Adrenal gland (tissue), 12 donors: ENCODE results near the gene STXBP4. TPM values are rescaled to one million over a fixed set of nuclear protein-coding genes. Genes with fewer than 3 reads are reported as not detected.

Experiments used
- DNase-seq, 7 donors: peaks; one replicate each; pipeline ENCODE4 v3.0.0-alpha.2; 2019 to 2020
- H3K27ac ChIP-seq, 5 donors: fragments of 200-600 bp; sonication (generic) in 4 of 5; 1 replicate in 3 of 5; 2 replicates in 2 of 5; pipeline versions ENCODE4 v1.5.1 to v1.8.0; 2016 to 2020; ENCODE audit warnings: mild to moderate bottlenecking in 1 of 5
- H3K27me3 ChIP-seq: fragments of 200-600 bp; 2 replicates; pipeline ENCODE4 v1.8.0; 2021
- H3K36me3 ChIP-seq, 2 donors: fragments of 200-600 bp; replicated peaks in 1 of 2; 1 replicate in 1 of 2; 2 replicates in 1 of 2; pipeline versions ENCODE4 v1.5.1 to v1.8.0; 2018 to 2022
- H3K4me1 ChIP-seq, 2 donors: fragments of 200-600 bp; replicated peaks in 1 of 2; 1 replicate in 1 of 2; 2 replicates in 1 of 2; pipeline versions ENCODE4 v1.5.1 to v1.8.0; 2018 to 2021
- H3K4me3 ChIP-seq, 4 donors: fragments of 200-600 bp; sonication (generic) in 3 of 4; one replicate each; pipeline ENCODE4 v1.5.1; 2016 to 2018
- H3K9me3 ChIP-seq, 3 donors: fragments of 200-600 bp; sonication (generic) in 1 of 3; replicated peaks in 1 of 3; 1 replicate in 2 of 3; 2 replicates in 1 of 3; pipeline versions ENCODE4 v1.5.1 to v1.8.0; 2016 to 2021
- POLR2A ChIP-seq, 2 donors: fragments of 450-650 bp; IDR thresholded peaks; one replicate each; pipeline ENCODE4 v1.6.1; 2017; ENCODE audit warnings: antibody characterized with exemption in 2 of 2, mild to moderate bottlenecking in 2 of 2, moderate library complexity in 1 of 2
- WGBS, 4 donors: extraction: QIAGEN DNeasy Blood & Tissue Kit in 2 of 4; methylation state at CpG; one replicate each; pipeline versions ENCODE4 v1.1.5 to v1.1.7; 2013 to 2017; 5-methylcytosine and 5-hydroxymethylcytosine counted together
- intact Hi-C, 2 donors: fragments of 100-400 bp; cut with DNase I; formaldehyde crosslinking; loops; one replicate each; pipeline versions ENCODE4 v1.14.1 to v1.15.0; 2022 to 2023
- polyA plus RNA-seq, 3 donors: library from polyadenylated mRNA; stranded (reverse); fragments of 200-250 nt in 2 of 3; fragments of 350-450 nt in 1 of 3; fragmentation: Illumina TruSeq in 1 of 3; extraction: RNeasy Lipid Tissue Mini Kit (QIAGEN cat#74804) in 1 of 3; gene quantifications; one replicate each; pipeline ENCODE4 v1.2.3, GENCODE V29; 2013 to 2014
- total RNA-seq, 9 donors: library from RNA; depleted of rRNA in 4 of 9; stranded (reverse); fragments of >200 nt in 4 of 9; fragments of 120-200 nt in 1 of 9; fragmentation: NEBNext Ultra II Directional in 1 of 9; extraction: Animal tissue kit (Norgen Biotek cat#: 25700) in 1 of 9; gene quantifications; one replicate each; pipeline versions ENCODE4 v1.1.0 to v1.2.4, GENCODE V29; 2013 to 2023
- TF ChIP-seq, protein P1 (sequence below), 6 experiments: fragments of 450-650 bp in 4 of 6; fragments of 200-600 bp in 2 of 6; sonication (generic) in 1 of 6; IDR thresholded peaks; 1 replicate in 5 of 6; 2 replicates in 1 of 6; pipeline versions ENCODE4 v1.5.1 to v1.8.0; 2016 to 2021; ENCODE audit warnings: antibody characterized with exemption in 6 of 6, mild to moderate bottlenecking in 2 of 6, moderate library complexity in 1 of 6
- donor health status: healthy with polysubstance abuse.
- donor health status: Bipolar disorder and iron deficiency.
- donor health status: DM: yes; HTN: yes; CAD: no.
- donor health status: DM: no; HTN: no; CAD: no.
- donor health status: DM: no; HTN: no; CAD: no.
- donor health status: DM: yes; HTN: yes; CAD: no.

The STXBP4 gene
- total and polyA plus RNA-seq, 12 donors = 0.81 to 50.7 (median 11.6) TPM

DNA sequence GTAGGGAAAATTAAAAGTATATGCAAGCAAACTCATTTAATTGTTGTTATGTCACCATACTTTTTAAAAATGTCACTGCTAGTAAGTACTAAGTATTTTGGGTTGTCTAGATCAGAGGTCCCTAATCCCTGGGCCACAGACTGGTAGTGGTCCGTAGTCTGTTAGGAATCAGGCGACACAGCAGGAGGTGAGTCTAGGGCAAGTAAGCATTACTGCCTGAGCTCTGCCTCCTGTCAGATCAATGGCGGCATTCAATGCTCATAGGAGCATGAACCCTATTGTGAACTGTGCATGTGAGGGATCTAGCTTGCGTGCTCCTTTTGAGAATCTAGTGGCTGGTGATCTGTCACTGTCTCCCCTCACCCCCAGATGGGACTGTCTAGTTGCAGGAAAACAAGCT, 21.6 kb downstream of the STXBP4 start:
- intact Hi-C loops = loop anchor here (5.0 to 10.0 kb wide), 3 partner anchors 355 to 525 kb away; partner anchors contain the start of gene SMIM36 (in 1 of the 2)
- no peak for TF ChIP-seq POLR2A (IDR thresholded peaks at IDR 0.05)
- TF ChIP-seq, protein P1, sequence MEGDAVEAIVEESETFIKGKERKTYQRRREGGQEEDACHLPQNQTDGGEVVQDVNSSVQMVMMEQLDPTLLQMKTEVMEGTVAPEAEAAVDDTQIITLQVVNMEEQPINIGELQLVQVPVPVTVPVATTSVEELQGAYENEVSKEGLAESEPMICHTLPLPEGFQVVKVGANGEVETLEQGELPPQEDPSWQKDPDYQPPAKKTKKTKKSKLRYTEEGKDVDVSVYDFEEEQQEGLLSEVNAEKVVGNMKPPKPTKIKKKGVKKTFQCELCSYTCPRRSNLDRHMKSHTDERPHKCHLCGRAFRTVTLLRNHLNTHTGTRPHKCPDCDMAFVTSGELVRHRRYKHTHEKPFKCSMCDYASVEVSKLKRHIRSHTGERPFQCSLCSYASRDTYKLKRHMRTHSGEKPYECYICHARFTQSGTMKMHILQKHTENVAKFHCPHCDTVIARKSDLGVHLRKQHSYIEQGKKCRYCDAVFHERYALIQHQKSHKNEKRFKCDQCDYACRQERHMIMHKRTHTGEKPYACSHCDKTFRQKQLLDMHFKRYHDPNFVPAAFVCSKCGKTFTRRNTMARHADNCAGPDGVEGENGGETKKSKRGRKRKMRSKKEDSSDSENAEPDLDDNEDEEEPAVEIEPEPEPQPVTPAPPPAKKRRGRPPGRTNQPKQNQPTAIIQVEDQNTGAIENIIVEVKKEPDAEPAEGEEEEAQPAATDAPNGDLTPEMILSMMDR (IDR thresholded peaks at IDR 0.05) = no peak
- 87 to 100% (median 97%) methylated on average over 3 to 4 of the region's 4 CpGs for WGBS, 4 donors
- peaks cover 0 to 4% (median 0%) of the 10 kb centered on the region in 3 donors for H3K9me3 ChIP-seq
- H3K36me3 ChIP-seq = no peaks in the 10 kb centered on the region
- DNase-seq = no peak
- no peaks in the 10 kb centered on the region for H3K4me1 ChIP-seq
- no peaks in the 10 kb centered on the region for H3K27me3 ChIP-seq
- H3K27ac ChIP-seq = no peak overlapping the region
- H3K4me3 ChIP-seq = no peak overlapping the region

DNA sequence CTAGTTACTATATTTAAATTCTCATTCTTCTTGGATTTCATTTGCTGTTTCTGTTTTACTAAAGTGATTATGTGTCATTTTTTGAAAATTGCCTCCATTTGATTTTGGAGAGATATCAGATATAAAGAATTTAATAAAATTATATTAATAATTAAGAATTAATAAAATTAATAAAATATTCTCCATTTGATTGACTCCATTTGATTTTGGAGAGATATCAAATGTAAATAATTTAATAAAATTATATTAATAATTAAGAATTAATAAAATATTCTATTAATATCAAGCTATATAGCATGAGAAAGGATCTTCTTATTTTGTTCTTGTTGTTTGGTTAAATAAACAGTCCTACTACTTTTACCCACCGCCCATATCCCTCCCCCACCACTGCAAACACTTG, 23.0 kb downstream of the STXBP4 start:
- no peak for DNase-seq
- intact Hi-C loops = loop anchor here (5.0 to 10.0 kb wide), 3 partner anchors 353 to 523 kb away; partner anchors contain the start of gene SMIM36 (in 1 of the 2)
- peaks cover 0 to 4% (median 0%) of the 10 kb centered on the region in 3 donors for H3K9me3 ChIP-seq
- H3K27me3 ChIP-seq = no peaks in the 10 kb centered on the region
- 0 to 98% (median 95%) methylated on average over 1 of the region's 1 CpG for WGBS, 4 donors
- H3K4me1 ChIP-seq = no peaks in the 10 kb centered on the region
- no peaks in the 10 kb centered on the region for H3K36me3 ChIP-seq
- no peak for TF ChIP-seq POLR2A (IDR thresholded peaks at IDR 0.05)
- TF ChIP-seq, protein P1 (IDR thresholded peaks at IDR 0.05) = no peak
- H3K4me3 ChIP-seq = no peak overlapping the region
- no peak overlapping the region for H3K27ac ChIP-seq

DNA sequence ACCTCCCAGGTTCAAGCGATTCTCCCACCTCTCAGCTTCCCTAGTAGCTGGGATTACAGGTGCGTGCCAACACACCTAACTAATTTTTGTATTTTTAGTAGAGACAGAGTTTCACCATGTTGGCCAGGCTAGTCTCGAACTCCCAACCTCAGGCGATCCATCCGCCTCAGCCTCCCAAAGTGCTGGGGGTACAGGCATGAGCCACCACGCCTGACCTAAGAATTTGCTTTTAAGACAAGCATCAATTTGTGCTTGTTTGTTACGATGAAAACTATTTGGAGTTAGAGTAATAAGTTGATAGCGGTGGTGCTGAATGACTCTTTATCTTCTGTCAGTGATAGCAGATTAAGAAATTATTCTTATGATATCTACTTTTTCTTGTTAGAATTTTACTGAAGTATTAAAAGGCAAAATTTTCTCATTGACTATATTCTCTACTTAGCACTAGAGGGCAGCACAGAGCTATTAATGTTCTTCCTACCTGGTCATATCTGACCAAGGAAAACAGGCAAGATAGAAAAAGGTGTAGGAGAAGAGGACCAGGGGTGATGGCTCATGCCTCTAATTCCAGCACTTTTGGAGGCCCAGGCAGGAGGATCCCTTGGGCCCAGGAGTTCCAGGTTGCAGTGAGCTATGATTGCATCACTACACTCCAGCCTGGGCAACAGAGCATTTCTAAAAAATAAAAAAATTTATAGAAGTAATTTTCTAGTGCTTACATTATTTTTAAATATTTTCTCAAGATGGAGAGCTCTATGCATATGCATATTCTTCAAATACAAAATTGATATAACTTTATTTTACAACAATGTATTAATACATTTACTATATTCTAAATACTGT, 24.5 kb downstream of the STXBP4 start:
- no peaks in the 10 kb centered on the region for H3K4me1 ChIP-seq
- no peaks in the 10 kb centered on the region for H3K27me3 ChIP-seq
- intact Hi-C loops = loop anchor here (5.0 to 10.0 kb wide), 3 partner anchors 352 to 522 kb away; partner anchors contain the start of gene SMIM36 (in 1 of the 2)
- H3K27ac ChIP-seq = no peak overlapping the region
- WGBS, 4 donors = 74 to 84% (median 80%) methylated on average over 8 of the region's 8 CpGs
- no peak for DNase-seq
- no peak overlapping the region for H3K4me3 ChIP-seq
- TF ChIP-seq POLR2A (IDR thresholded peaks at IDR 0.05) = no peak
- TF ChIP-seq, protein P1 (IDR thresholded peaks at IDR 0.05) = peak; percentile 44 to 75 (median 66)
- H3K9me3 ChIP-seq = no peaks in the 10 kb centered on the region
- no peaks in the 10 kb centered on the region for H3K36me3 ChIP-seq

DNA sequence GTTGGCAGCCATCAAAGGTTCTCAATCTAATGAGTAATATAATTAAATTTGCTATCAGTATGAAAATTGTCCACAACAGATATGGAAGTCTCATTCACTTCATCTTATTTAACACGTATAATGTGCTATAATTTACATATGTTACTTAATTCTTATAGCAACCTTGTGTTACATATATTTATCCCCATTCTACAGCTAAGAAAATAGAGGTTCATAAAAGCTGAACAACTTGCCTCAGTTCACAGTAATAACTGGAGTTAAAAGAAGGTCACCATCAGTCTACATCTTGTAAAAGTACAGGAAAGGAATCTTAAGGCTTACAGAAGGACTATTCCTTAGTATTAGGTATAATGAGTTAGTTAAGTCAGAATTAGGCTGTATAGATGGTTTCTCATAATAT, 27.9 kb downstream of the STXBP4 start:
- DNase-seq = no peak
- TF ChIP-seq, protein P1 (IDR thresholded peaks at IDR 0.05) = no peak
- no peak for TF ChIP-seq POLR2A (IDR thresholded peaks at IDR 0.05)
- Histone ChIP-seq H3K27me3 (no peaks in the 10 kb centered on the region), H3K9me3 (no peaks in the 10 kb centered on the region), H3K27ac (no peak overlapping the region), H3K36me3 (no peaks in the 10 kb centered on the region), H3K4me1 (no peaks in the 10 kb centered on the region), H3K4me3 (no peak overlapping the region)
- 88 to 100% (median 95%) methylated on average over 1 of the region's 1 CpG for WGBS, 4 donors
- intact Hi-C loops = loop anchor here (10.0 kb wide), 2 partner anchors 348 to 518 kb away; partner anchors contain the start of gene SMIM36 (in 1 of the 2)
